ENCODE results near the gene GGCT. TPM values are rescaled to one million over a fixed set of nuclear protein-coding genes. Genes with fewer than 3 reads are reported as not detected.

Gene GGCT
- total RNA-seq, 2 donors from 2014 or later: 11.8 to 24.6 TPM

- no peak for ATAC-seq (ENCODE audit: insufficient number of reproducible peaks, low FRiP score, low read depth)
These were observed 607 bp upstream of the GGCT start for GRCh38 chr7:30505174-30505697.

GRCh38 chr7:30503274-30504212 lies 1.1 kb downstream of the GGCT start:
- Histone ChIP-seq H3K4me1 (ENCODE audit: control insufficient read depth in 1 of 2, low read depth in 2 of 2) (peaks cover 10 to 24% of the 10 kb centered on the region in 2 donors), H3K4me3 (peak overlapping the region; percentile 93), H3K36me3 (peaks cover 4% of the 10 kb centered on the region), H3K27me3 (replicated peaks; ENCODE audit: insufficient read depth) (no peaks in the 10 kb centered on the region), H3K27ac (no peak overlapping the region), H3K9me3 (no peaks in the 10 kb centered on the region)
- no peak for TF ChIP-seq CTCF (IDR thresholded peaks at IDR 0.05)
- ATAC-seq (ENCODE audit: insufficient number of reproducible peaks, low FRiP score, low read depth) (no peak), DNase-seq (ENCODE audit: low spot score) (no peak)

More at GRCh38 chr7:30505174-30505697, 607 bp upstream of the GGCT start:
- Histone ChIP-seq H3K9me3 (no peaks in the 10 kb centered on the region), H3K4me1 (ENCODE audit: control insufficient read depth in 1 of 2, low read depth in 2 of 2) (peaks cover 10 to 24% of the 10 kb centered on the region in 2 donors), H3K4me3 (peak overlapping the region; percentile 93), H3K27me3 (replicated peaks; ENCODE audit: insufficient read depth) (no peaks in the 10 kb centered on the region), H3K27ac (peak overlapping the region; percentile 81), H3K36me3 (no peaks in the 10 kb centered on the region)
- no peak for TF ChIP-seq CTCF (IDR thresholded peaks at IDR 0.05)
- no peak for DNase-seq (ENCODE audit: low spot score)

GRCh38 chr7:30502470-30503251 lies 2.0 kb downstream of the GGCT start:
- TF ChIP-seq CTCF (IDR thresholded peaks at IDR 0.05): no peak
- no peak for DNase-seq (ENCODE audit: low spot score)
- H3K27me3 ChIP-seq (replicated peaks; ENCODE audit: insufficient read depth): no peaks in the 10 kb centered on the region
- H3K9me3 ChIP-seq: no peaks in the 10 kb centered on the region
- peaks cover 10 to 24% of the 10 kb centered on the region in 2 donors for H3K4me1 ChIP-seq (ENCODE audit: control insufficient read depth in 1 of 2, low read depth in 2 of 2)
- H3K27ac ChIP-seq: no peak overlapping the region
- no peak for ATAC-seq (ENCODE audit: insufficient number of reproducible peaks, low FRiP score, low read depth)
- H3K4me3 ChIP-seq: peak overlapping the region; percentile 93
- H3K36me3 ChIP-seq: peaks cover 4% of the 10 kb centered on the region

GRCh38 chr7:30501264-30501663 lies 3.4 kb downstream of the GGCT start:
- Histone ChIP-seq H3K27ac (no peak overlapping the region), H3K27me3 (replicated peaks; ENCODE audit: insufficient read depth) (no peaks in the 10 kb centered on the region)
- no peak for TF ChIP-seq CTCF (IDR thresholded peaks at IDR 0.05)

GRCh38 chr7:30493228-30493627 lies 11.4 kb downstream of the GGCT start:
- no peak for TF ChIP-seq CTCF (IDR thresholded peaks at IDR 0.05)
- DNase-seq (ENCODE audit: low spot score): no peak
- Histone ChIP-seq H3K36me3 (no peaks in the 10 kb centered on the region), H3K4me3 (no peak overlapping the region), H3K4me1 (ENCODE audit: control insufficient read depth in 1 of 2, low read depth in 2 of 2) (no peaks in the 10 kb centered on the region), H3K27me3 (replicated peaks; ENCODE audit: insufficient read depth) (no peaks in the 10 kb centered on the region), H3K27ac (no peak overlapping the region), H3K9me3 (no peaks in the 10 kb centered on the region)
- ATAC-seq (ENCODE audit: insufficient number of reproducible peaks, low FRiP score, low read depth): no peak

More at GRCh38 chr7:30501264-30501663, 3.4 kb downstream of the GGCT start:
- DNase-seq (ENCODE audit: low spot score) (no peak), ATAC-seq (ENCODE audit: insufficient number of reproducible peaks, low FRiP score, low read depth) (no peak)
- peaks cover 10 to 24% of the 10 kb centered on the region in 2 donors for H3K4me1 ChIP-seq (ENCODE audit: control insufficient read depth in 1 of 2, low read depth in 2 of 2)
- no peak overlapping the region for H3K4me3 ChIP-seq
- H3K36me3 ChIP-seq: peaks cover 4% of the 10 kb centered on the region
- H3K9me3 ChIP-seq: no peaks in the 10 kb centered on the region
